GM21423 (cell line): ENCODE data around the gene PAX7.

Experiments used
- ATAC-seq: cut with Tn5 transposase; IDR thresholded peaks from one replicate; pipeline ENCODE4 v1.9.1; 2021; ENCODE audit warnings: mild to moderate bottlenecking, moderate library complexity; ENCODE audit not compliant: unreplicated experiment

PAX7 gene

GRCh38 chr1:18618546-18619466 lies 11.8 kb upstream of the PAX7 start:
- no peak for ATAC-seq

DNA sequence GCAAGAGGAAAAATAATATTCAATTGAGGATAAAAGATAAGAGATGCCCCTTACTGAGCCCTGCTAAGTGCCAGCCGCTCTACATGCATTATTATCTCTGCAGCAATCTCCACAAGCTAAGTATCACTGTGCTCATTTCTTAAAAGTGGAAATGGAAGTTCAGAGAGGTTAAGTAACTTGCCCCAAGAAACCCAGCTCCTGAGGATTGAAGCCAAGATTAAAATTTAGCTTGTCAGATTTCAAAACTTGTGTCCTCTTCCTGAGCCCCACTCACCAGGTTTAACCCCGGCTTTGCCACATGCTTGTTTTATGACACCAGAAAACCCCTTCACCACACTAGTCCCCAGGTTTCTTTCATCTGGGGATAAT lies 11.2 kb upstream of the PAX7 start:
- ATAC-seq: no peak

DNA sequence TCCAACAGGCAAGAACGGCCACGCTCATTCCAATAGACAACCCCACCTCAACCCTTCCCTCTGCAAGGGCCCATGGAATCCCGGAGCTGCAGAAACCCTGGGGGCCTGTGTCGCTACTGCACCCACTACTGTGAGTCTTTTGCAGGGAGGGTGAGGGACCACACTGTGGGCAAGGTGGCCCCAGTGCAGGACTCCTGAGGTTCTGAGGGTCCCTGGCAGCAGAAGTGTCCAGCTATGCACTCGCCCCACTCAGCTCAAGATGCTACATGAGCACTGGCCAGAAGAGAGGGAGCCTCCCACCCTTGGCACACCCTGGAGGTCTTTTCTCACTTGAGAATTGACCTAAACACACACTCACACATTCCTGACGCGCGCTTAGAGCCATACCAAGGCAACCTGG lies 2.1 kb upstream of the PAX7 start:
- no peak for ATAC-seq

DNA sequence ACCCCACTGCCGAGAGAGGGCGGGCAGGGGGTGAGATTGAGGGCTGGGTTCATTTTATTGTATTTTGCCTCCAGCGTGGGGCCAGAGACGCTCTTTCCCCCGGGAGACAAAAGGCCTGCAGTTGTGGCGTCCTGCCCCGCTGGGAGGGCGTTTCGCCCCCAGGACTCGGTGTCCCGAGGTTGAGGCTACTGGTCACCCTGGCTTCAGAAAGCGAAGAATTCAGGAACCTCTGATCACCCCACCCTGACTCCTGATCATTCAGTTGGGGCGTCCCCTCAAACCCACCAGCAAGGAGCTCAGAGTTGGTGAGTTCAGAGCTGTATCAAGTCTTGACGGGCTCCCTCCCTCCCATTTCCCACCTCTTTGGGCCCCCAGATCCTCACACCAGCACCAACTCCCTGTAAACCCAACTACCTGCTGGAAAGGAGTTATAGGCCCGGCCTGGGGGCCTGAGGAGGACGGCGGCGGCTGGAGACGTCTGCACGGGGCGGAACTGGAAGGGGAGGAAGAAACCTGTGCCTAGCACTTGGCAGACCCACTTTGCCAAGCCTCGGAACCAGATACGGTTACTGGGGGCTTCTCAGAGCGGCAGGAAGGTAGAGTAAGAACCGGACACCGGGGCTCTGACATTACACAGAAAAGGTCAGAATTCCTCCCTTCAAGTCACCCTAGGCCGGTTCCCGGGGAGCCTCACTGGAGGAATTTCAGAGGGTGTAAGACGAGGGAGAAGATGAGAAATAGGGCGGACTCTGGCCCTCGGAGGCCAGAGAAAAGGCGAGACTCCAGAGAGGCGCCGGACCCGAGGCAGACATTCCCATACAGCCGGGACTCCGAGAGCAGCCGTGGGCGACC lies 761 bp upstream of the PAX7 start:
- no peak for ATAC-seq

DNA sequence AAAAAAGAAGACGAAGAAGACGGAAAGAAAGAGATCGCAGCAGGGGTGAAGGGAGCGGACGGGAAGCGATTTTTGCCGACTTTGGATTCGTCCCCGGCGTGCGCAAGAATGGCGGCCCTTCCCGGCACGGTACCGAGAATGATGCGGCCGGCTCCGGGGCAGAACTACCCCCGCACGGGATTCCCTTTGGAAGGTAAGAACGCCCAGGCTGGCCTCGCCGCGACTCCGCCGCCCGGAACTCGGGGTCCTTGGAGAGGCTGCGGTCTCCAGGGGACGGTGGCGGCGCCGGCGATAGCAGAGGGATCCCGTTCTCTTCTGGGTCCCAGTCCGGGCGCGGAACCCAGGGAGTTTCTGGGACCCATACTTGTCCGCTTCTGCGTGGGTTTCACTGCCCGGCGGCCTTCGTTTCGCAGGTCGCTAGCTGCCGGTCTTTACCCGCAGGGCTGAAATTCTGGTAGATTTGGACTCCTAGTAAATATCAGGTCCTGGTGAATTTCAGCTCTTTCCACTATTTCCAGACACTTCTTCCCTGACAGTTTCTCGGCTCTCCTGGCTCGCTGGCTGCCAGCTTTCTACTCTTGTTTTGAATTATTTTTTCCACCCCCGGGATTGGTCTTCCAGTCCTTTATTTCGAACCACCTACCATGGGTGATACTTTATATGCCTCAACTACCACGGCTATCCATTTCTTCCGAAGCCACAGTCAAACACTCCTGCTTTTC lies 1.0 kb downstream of the PAX7 start:
- no peak for ATAC-seq

- no peak for ATAC-seq
Observed at GRCh38 chr1:18632218-18632588, 1.6 kb downstream of the PAX7 start.

GRCh38 chr1:18632783-18633421 lies 2.3 kb downstream of the PAX7 start:
- ATAC-seq: no peak

DNA sequence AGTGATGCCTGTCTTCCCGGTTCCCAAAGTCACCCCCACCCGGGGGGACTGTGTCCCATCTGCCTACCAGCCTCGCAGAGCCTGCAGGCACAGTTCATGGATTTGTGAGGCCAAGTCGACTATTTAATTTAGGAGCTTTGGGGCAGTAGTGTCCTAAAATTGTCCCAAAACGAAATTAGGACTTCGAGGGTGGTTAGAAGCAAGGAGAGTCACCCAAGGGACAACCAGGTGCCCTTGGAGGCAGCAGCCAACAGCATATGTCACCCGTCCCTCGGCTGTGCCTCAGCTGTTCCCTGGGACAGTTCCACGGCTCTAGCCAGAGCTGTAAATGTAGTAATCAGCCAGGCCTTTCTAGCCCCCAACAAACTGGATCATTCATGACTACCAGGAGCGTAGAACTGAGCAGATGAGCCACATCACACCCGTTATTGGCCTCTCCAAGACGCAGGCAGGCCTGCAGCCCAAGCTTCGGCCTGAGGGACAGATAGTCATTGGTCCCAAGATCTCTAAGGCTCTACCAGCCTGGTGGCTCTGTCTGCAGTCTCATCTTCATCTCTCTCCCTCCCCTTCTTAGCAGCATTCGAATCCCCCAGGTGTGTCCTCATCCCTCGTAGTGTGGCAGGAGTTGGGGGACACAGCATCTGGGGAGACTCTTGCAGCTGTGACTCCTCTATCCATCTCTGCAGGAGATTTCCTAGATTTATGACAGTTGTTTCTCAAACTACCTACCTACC lies 2.9 kb downstream of the PAX7 start:
- ATAC-seq: no peak

- ATAC-seq: no peak
Observed at GRCh38 chr1:18634276-18634675, 3.6 kb downstream of the PAX7 start.

- no peak for ATAC-seq
Observed at GRCh38 chr1:18635070-18635577, 4.5 kb downstream of the PAX7 start.

- ATAC-seq: no peak
Observed at GRCh38 chr1:18635891-18636595, 5.4 kb downstream of the PAX7 start.

DNA sequence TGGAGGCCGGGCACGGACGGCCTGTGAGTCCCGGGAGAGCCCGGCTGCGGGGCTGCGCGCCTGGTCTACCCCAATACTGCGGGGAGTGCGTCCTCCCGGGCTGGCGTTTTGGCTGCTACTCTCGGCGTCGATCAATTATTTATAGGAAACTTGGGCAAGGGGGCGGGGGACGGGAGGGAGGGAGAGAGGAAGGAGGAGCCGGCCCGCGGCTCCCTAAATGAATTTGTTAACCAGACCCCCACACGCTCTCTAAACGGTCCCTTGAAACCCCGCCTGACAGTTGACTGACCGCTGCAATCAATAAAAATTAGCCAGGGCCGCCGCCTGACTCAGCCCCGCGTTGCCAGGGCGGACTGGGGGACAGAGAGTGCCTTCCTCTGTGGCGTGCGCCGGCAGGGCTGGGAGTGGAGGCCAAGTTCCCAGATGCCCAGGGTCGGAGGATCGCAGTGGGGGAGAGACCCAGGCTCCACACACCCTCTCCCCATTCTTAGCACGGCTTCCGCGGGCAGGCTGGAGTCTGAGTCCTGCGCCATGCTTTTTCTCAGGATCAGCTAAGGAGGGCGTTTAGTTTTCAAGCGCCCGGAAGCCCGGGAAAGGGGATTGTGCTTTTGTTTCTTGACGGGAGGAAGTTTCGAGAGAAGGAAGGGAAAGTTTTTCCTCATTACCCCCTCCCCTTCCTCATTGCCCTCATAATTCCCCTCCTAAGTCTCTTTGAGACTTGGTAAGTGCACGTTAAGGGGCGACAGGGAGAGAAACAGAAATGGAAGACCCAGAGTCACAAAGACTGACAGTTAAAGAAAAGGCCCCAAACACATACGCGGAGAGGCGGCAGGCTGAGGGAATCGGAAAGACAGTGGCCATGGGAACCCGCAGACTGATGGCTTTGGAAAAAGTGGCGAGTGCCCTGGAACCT lies 6.2 kb downstream of the PAX7 start:
- ATAC-seq: no peak

- no peak for ATAC-seq
Observed at GRCh38 chr1:18637511-18637960, 6.9 kb downstream of the PAX7 start.

GRCh38 chr1:18637962-18638834 lies 7.6 kb downstream of the PAX7 start:
- ATAC-seq: no peak

DNA sequence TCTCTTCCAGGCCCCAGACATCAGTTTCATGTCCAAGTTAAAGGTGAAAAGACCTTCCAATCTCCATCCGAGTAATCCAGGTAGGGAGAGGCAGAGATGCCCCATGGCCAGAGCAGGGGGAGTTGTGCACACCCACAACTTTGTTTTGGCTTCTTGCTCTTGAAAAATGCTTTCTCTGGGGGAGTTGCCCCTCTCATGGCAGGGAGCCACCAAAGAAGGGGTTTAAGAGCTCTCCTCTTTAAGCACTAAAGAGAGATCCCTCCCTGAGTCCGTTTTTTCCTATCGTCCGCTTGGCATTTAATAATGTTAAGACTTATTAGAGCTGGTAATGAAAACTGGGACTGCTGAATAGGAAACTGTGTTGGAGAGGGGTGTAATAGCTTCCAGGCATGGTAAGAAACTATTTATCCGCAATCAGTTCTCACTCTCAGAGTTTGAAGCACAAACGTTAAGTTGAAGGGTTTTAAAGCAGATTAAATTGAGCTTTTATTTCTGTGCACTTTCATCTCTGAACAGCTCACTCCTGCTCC lies 8.3 kb downstream of the PAX7 start:
- no peak for ATAC-seq

DNA sequence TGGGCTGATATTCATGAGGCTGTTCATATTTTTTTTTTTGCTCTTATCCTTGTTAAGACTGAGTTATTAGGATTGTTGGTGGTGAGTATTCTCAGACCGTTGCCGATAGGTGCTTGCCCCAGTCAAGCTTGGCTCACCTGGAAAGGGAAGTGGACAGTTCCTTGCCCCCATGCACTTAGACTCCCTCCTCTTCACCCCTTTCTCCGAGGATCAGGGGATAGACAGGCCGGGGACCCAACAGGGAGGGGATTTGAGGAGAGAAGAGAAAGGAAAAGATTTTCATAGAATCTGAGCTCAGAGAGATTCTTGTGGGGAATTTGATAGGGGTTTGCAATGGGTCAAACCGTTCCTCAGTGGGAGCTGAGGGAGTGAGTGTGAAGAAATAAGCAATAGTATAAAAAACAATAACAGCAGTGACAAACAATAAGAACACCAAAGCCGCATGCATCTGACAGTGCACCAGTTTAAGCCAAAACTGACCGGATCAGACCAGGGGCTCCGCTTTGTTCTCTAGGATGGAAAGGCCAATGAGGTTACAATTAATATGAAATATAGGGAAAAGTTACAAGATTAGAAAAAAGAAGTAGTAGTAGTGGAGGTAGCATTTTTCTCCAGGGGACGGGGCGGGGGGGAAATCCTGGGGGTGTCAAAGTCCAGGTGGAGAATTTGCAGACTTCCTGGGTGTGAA lies 8.9 kb downstream of the PAX7 start:
- no peak for ATAC-seq
